Lower leg skin (tissue), 3 donors: ENCODE results near the gene THAP8.

Experiments
- POLR2A ChIP-seq, 2 donors: fragments of 450-650 bp; IDR thresholded peaks; one replicate each; pipeline ENCODE4 v1.6.1; 2016 to 2017; ENCODE audit warnings: antibody characterized with exemption in 2 of 2, mild to moderate bottlenecking in 1 of 2, moderate library complexity in 1 of 2
- TF ChIP-seq, protein P1 (sequence below), 3 donors: fragments of 450-650 bp; IDR thresholded peaks; one replicate each; pipeline ENCODE4 v1.5.1; 2016; ENCODE audit warnings: antibody characterized with exemption in 3 of 3, mild to moderate bottlenecking in 3 of 3, moderate library complexity in 2 of 3

DNA sequence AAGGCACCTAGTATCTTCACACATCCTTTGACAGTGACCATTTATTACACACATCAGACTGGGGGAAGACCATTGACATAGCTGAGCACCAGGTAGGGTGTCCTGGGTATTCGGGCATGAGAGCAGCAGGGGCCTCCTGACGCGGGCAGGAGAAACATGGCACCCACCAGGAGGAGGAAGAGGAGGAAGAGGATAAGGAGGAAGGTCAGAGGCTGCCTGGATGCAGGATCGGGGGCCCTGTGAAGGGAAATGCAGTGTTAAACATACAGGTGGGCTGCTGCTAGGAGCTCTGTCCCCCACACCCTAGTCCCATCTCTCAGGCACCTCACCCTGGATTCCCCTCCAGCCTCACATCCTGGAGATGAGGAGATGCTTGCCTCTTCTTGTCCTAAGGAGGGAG, 50.8 kb downstream of the THAP8 start:
- TF ChIP-seq POLR2A (IDR thresholded peaks at IDR 0.05), result no peak
- TF ChIP-seq, protein P1, sequence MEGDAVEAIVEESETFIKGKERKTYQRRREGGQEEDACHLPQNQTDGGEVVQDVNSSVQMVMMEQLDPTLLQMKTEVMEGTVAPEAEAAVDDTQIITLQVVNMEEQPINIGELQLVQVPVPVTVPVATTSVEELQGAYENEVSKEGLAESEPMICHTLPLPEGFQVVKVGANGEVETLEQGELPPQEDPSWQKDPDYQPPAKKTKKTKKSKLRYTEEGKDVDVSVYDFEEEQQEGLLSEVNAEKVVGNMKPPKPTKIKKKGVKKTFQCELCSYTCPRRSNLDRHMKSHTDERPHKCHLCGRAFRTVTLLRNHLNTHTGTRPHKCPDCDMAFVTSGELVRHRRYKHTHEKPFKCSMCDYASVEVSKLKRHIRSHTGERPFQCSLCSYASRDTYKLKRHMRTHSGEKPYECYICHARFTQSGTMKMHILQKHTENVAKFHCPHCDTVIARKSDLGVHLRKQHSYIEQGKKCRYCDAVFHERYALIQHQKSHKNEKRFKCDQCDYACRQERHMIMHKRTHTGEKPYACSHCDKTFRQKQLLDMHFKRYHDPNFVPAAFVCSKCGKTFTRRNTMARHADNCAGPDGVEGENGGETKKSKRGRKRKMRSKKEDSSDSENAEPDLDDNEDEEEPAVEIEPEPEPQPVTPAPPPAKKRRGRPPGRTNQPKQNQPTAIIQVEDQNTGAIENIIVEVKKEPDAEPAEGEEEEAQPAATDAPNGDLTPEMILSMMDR (IDR thresholded peaks at IDR 0.05), result no peak
